Neural progenitor cell (in vitro differentiated cells): ENCODE measurements around the gene BCORL1.

Experiments used
- EZH2 ChIP-seq: fragments of 200-600 bp; sonication (generic); IDR thresholded peaks from 2 replicates; pipeline ENCODE4 v1.6.1; 2017; ENCODE audit warnings: antibody characterized with exemption, mild to moderate bottlenecking, moderate library complexity
- TF ChIP-seq, protein P1 (sequence below): fragments of 200-600 bp; sonication (generic); IDR thresholded peaks from 2 replicates; pipeline ENCODE4 v1.5.1; 2017; ENCODE audit warnings: antibody characterized with exemption, mild to moderate bottlenecking

DNA sequence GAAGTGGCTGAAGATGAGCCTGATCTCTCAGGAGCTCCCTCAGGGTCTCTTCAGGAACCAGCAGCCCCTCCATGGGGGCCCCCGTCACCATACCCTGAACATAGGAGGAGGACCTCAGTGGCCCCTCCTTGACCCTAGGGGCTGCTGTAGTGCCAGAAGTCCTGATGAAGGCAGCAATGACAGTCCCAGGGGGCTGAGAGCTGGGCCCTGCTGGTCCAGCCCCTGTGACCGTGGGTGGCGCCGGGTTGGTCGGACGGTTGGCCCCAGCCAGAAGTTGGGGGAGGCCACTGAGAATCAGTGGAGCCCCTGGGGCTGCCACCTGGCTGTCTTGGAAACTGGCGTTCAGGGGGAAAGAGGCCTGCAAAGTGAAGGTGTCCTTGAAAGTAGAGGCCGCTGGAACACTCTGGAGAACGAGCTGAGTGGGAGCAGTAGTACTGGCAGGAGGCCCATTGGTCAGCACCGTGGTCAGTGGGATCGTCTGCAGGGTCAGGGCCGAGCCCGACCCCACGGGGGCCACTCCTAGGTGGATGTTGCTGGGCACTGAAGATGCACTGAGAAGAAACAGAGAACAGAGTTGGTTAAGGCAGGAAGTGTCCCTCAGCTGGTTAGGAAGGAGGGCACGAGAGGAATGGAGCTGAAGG is 84.7 kb downstream of the BCORL1 start:
- TF ChIP-seq, protein P1, sequence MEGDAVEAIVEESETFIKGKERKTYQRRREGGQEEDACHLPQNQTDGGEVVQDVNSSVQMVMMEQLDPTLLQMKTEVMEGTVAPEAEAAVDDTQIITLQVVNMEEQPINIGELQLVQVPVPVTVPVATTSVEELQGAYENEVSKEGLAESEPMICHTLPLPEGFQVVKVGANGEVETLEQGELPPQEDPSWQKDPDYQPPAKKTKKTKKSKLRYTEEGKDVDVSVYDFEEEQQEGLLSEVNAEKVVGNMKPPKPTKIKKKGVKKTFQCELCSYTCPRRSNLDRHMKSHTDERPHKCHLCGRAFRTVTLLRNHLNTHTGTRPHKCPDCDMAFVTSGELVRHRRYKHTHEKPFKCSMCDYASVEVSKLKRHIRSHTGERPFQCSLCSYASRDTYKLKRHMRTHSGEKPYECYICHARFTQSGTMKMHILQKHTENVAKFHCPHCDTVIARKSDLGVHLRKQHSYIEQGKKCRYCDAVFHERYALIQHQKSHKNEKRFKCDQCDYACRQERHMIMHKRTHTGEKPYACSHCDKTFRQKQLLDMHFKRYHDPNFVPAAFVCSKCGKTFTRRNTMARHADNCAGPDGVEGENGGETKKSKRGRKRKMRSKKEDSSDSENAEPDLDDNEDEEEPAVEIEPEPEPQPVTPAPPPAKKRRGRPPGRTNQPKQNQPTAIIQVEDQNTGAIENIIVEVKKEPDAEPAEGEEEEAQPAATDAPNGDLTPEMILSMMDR = no peak
- TF ChIP-seq EZH2 = no peak
